Measurements from ENCODE around the gene TESK1. TPM values are rescaled to one million over a fixed set of nuclear protein-coding genes. Genes with fewer than 3 reads are reported as not detected.
"Not testable (repeated sequence)": the region's sequence is repeated elsewhere in the genome, so short reads cannot be mapped to it uniquely, and the experiment has no call there.

TESK1 gene
- total RNA-seq, 3 donors from 2014 or later = 35.8 to 71.9 (median 41.8) TPM

- no peak for ATAC-seq
- TF ChIP-seq CTCF (IDR thresholded peaks at IDR 0.05) = no peak
- intact Hi-C loops (cut with DNase I, micrococcal nuclease) = no loop called here
Measured at GRCh38 chr9:35593581-35593980, 11.5 kb upstream of the TESK1 start.

GRCh38 chr9:35594471-35594870 lies 10.6 kb upstream of the TESK1 start:
- no peaks in the 10 kb centered on the region for H3K36me3 ChIP-seq (ENCODE audit: low read depth)
- peaks cover 3% of the 10 kb centered on the region for H3K4me1 ChIP-seq (ENCODE audit: low read depth)
- TF ChIP-seq CTCF (IDR thresholded peaks at IDR 0.05) = no peak
- intact Hi-C loops (cut with DNase I, micrococcal nuclease) = no loop called here
- DNase-seq = no peak
- no peak overlapping the region for H3K4me3 ChIP-seq
- peaks cover 21% of the 10 kb centered on the region for H3K9me3 ChIP-seq
- ATAC-seq = no peak

More at GRCh38 chr9:35593581-35593980, 11.5 kb upstream of the TESK1 start:
- Histone ChIP-seq H3K4me1 (ENCODE audit: low read depth) (no peaks in the 10 kb centered on the region), H3K4me3 (no peak overlapping the region), H3K36me3 (ENCODE audit: low read depth) (no peaks in the 10 kb centered on the region), H3K9me3 (peaks cover 21% of the 10 kb centered on the region)
- no peak for DNase-seq

- ATAC-seq; H3K4me3 ChIP-seq; H3K36me3 ChIP-seq (ENCODE audit: low read depth); DNase-seq; H3K4me1 ChIP-seq (ENCODE audit: low read depth); intact Hi-C loops (cut with DNase I, micrococcal nuclease): not testable (repeated sequence)
- H3K9me3 ChIP-seq = peaks cover 21% of the 10 kb centered on the region
Measured at GRCh38 chr9:35596907-35597306, 8.2 kb upstream of the TESK1 start.

- peaks cover 3% of the 10 kb centered on the region for H3K36me3 ChIP-seq (ENCODE audit: low read depth)
- ATAC-seq (peak; percentile 65), DNase-seq (peak in 1 of 3 donors; percentile 66)
- peaks cover 4% of the 10 kb centered on the region for H3K9me3 ChIP-seq
- intact Hi-C loops (cut with DNase I, micrococcal nuclease) = no loop called here
- TF ChIP-seq CTCF (IDR thresholded peaks at IDR 0.05) = no peak
- no peak overlapping the region for H3K4me3 ChIP-seq
- peaks cover 12% of the 10 kb centered on the region for H3K4me1 ChIP-seq (ENCODE audit: low read depth)
Measured at GRCh38 chr9:35598866-35599590, 6.0 kb upstream of the TESK1 start.

GRCh38 chr9:35599763-35600604 lies 5.1 kb upstream of the TESK1 start:
- Histone ChIP-seq H3K9me3 (no peaks in the 10 kb centered on the region), H3K4me3 (no peak overlapping the region), H3K36me3 (ENCODE audit: low read depth) (peaks cover 5% of the 10 kb centered on the region), H3K4me1 (ENCODE audit: low read depth) (peaks cover 12% of the 10 kb centered on the region)
- ATAC-seq = no peak
- intact Hi-C loops (cut with DNase I, micrococcal nuclease) = no loop called here
- DNase-seq = no peak
- TF ChIP-seq CTCF (IDR thresholded peaks at IDR 0.05) = no peak

- intact Hi-C loops (cut with DNase I, micrococcal nuclease) = no loop called here
- H3K9me3 ChIP-seq = no peaks in the 10 kb centered on the region
- no peak overlapping the region for H3K4me3 ChIP-seq
- peak; percentile 0 for ATAC-seq
- H3K4me1 ChIP-seq (ENCODE audit: low read depth) = peaks cover 23% of the 10 kb centered on the region
- DNase-seq = peak in 2 of 3 donors; percentile 55 to 57
- TF ChIP-seq CTCF (IDR thresholded peaks at IDR 0.05) = no peak
- peaks cover 5% of the 10 kb centered on the region for H3K36me3 ChIP-seq (ENCODE audit: low read depth)
Measured at GRCh38 chr9:35603506-35603985, 1.5 kb upstream of the TESK1 start.

Measured in mucosa of descending colon (tissue), 3 donors.